Tibial artery (tissue), 4 donors: ENCODE results near the gene DIS3L.
"Not testable (repeated sequence)": the region's sequence is repeated elsewhere in the genome, so short reads cannot be mapped to it uniquely, and the experiment has no call there.

ENCODE experiments used
- DNase-seq, 2 donors: peaks; one replicate each; pipeline ENCODE4 v3.0.0-alpha.2; 2019
- H3K27ac ChIP-seq, 2 donors: fragments of 200-600 bp; sonication (generic) in 1 of 2; 1 replicate in 1 of 2; 2 replicates in 1 of 2; pipeline ENCODE4 v1.5.1; 2018 to 2019; ENCODE audit warnings: mild to moderate bottlenecking in 1 of 2
- H3K27me3 ChIP-seq, 2 donors: fragments of 200-600 bp; sonication (generic) in 1 of 2; one replicate each; pipeline versions ENCODE4 v1.5.1 to v1.6.0; 2016 to 2019
- H3K36me3 ChIP-seq, 3 donors: fragments of 200-600 bp; sonication (generic) in 2 of 3; one replicate each; pipeline ENCODE4 v1.5.1; 2016 to 2019; ENCODE audit warnings: mild to moderate bottlenecking in 2 of 3
- H3K4me1 ChIP-seq, 4 donors: fragments of 200-600 bp; sonication (generic) in 2 of 4; 1 replicate in 3 of 4; 2 replicates in 1 of 4; pipeline ENCODE4 v1.5.1; 2016 to 2019
- H3K4me3 ChIP-seq, 2 donors: fragments of 200-600 bp; sonication (generic) in 1 of 2; 1 replicate in 1 of 2; 2 replicates in 1 of 2; pipeline ENCODE4 v1.5.1; 2018 to 2019; ENCODE audit warnings: mild to moderate bottlenecking in 2 of 2
- H3K9me3 ChIP-seq, 3 donors: fragments of 200-600 bp; sonication (generic) in 1 of 3; one replicate each; pipeline ENCODE4 v1.5.1; 2016 to 2019
- CTCF ChIP-seq, 2 experiments: fragments of 200-600 bp in 1 of 2; fragments of 450-650 bp in 1 of 2; IDR thresholded peaks; one replicate each; pipeline ENCODE4 v1.5.1; 2017 to 2019; ENCODE audit warnings: antibody characterized with exemption in 2 of 2, mild to moderate bottlenecking in 1 of 2, moderate library complexity in 1 of 2
- intact Hi-C: fragments of 100-400 bp; cut with DNase I; formaldehyde crosslinking; loops from one replicate; pipeline ENCODE4 v1.15.0; 2023; ENCODE audit warnings: low total_unique reads

Gene DIS3L

GRCh38 chr15:66359740-66360139, 66.4 kb downstream of the DIS3L start:
- H3K36me3 ChIP-seq, result no peaks in the 10 kb centered on the region
- H3K4me3 ChIP-seq, result no peak overlapping the region
- no peak for DNase-seq
- intact Hi-C loops, result no loop called here
- H3K4me1 ChIP-seq, result peaks cover 0 to 4% (median 0%) of the 10 kb centered on the region in 4 donors
- H3K9me3 ChIP-seq, result no peaks in the 10 kb centered on the region
- no peak for TF ChIP-seq CTCF (IDR thresholded peaks at IDR 0.05)
- H3K27me3 ChIP-seq, result no peaks in the 10 kb centered on the region
- H3K27ac ChIP-seq, result no peak overlapping the region

- H3K36me3 ChIP-seq, DNase-seq, H3K9me3 ChIP-seq, H3K27ac ChIP-seq, H3K4me3 ChIP-seq, H3K4me1 ChIP-seq, H3K27me3 ChIP-seq, intact Hi-C loops: not testable (repeated sequence)
Observed at GRCh38 chr15:66361745-66362460, 68.5 kb downstream of the DIS3L start.

- H3K4me3 ChIP-seq, result no peak overlapping the region
- H3K27ac ChIP-seq, result no peak overlapping the region
- peaks cover 0 to 6% (median 0%) of the 10 kb centered on the region in 4 donors for H3K4me1 ChIP-seq
- no peak for TF ChIP-seq CTCF (IDR thresholded peaks at IDR 0.05)
- intact Hi-C loops, result no loop called here
- H3K9me3 ChIP-seq, result no peaks in the 10 kb centered on the region
- DNase-seq, result no peak
- no peaks in the 10 kb centered on the region for H3K27me3 ChIP-seq
- no peaks in the 10 kb centered on the region for H3K36me3 ChIP-seq
Observed at GRCh38 chr15:66362776-66363175, 69.4 kb downstream of the DIS3L start.

GRCh38 chr15:66364944-66365528, 71.7 kb downstream of the DIS3L start:
- Histone ChIP-seq H3K4me3 (no peak overlapping the region), H3K27ac (no peak overlapping the region), H3K9me3 (no peaks in the 10 kb centered on the region), H3K36me3 (no peaks in the 10 kb centered on the region), H3K4me1 (peaks cover 0 to 8% (median 2%) of the 10 kb centered on the region in 4 donors), H3K27me3 (no peaks in the 10 kb centered on the region)
- no peak for TF ChIP-seq CTCF (IDR thresholded peaks at IDR 0.05)
- no peak for DNase-seq
- intact Hi-C loops, result no loop called here

- H3K27me3 ChIP-seq, result no peaks in the 10 kb centered on the region
- no peak overlapping the region for H3K27ac ChIP-seq
- H3K4me1 ChIP-seq, result peaks cover 0 to 8% (median 3%) of the 10 kb centered on the region in 4 donors
- TF ChIP-seq CTCF (IDR thresholded peaks at IDR 0.05), result no peak
- intact Hi-C loops, result no loop called here
- no peak for DNase-seq
- peak overlapping the region; percentile 3 to 37 for H3K4me3 ChIP-seq
- peaks cover 0 to 9% (median 0%) of the 10 kb centered on the region in 3 donors for H3K9me3 ChIP-seq
- no peaks in the 10 kb centered on the region for H3K36me3 ChIP-seq
Observed at GRCh38 chr15:66369773-66370651, 76.6 kb downstream of the DIS3L start.

GRCh38 chr15:66374179-66374578, 80.8 kb downstream of the DIS3L start:
- no peak for DNase-seq
- Histone ChIP-seq H3K4me1 (peaks cover 0 to 7% (median 0%) of the 10 kb centered on the region in 4 donors), H3K9me3 (peaks cover 0 to 9% (median 0%) of the 10 kb centered on the region in 3 donors), H3K36me3 (no peaks in the 10 kb centered on the region), H3K4me3 (no peak overlapping the region), H3K27me3 (no peaks in the 10 kb centered on the region), H3K27ac (no peak overlapping the region)
- no peak for TF ChIP-seq CTCF (IDR thresholded peaks at IDR 0.05)
- intact Hi-C loops, result no loop called here
